SIG-M5 treated with dmso at 0.1 percent for 504 hours (cell line): ENCODE data around the gene TRAPPC1.

Experiments
- DNase-seq: peaks from one replicate; lab custom pipeline; 2025; ENCODE audit not compliant: unreplicated experiment; lab: John Stamatoyannopoulos, UW

TRAPPC1 gene

DNA sequence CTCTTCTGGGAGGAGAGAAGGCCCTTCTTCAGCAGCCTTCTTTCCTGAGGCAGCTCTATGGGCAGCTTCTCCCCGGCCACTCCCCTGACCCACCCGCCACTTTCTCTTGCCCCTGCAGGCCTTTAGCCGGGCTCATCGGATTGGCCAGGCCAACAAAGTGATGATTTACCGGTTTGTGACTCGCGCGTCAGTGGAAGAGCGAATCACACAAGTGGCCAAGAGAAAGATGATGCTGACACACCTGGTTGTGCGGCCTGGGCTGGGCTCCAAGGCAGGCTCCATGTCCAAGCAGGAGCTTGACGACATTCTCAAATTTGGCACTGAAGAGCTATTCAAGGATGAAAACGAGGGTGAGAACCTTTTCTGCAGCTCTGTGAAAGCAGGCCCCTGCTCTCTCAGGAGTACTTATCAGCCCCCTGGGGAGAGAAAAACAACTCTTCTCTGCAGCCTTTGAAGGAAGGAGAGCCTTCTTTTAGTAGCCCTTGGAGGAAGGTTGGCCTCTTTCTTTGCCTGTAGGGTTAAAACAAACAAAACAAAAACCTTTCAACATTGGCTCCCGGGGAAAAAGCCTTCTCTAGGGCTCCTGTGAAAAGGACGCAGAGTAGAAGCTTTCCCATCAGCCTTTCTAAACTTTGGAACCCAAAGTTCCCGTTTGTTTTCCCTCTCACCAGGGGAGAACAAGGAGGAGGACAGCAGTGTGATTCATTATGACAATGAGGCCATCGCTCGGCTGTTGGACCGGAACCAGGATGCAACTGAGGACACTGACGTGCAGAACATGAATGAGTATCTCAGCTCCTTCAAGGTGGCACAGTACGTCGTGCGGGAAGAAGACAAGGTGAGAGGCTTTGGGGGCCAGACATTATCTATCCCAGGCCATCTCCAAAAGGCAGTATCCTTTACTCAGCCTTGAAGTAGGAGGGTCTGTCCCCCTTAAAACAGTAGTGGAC is 28.3 kb downstream of the TRAPPC1 start:
- DNase-seq = no peak

DNA sequence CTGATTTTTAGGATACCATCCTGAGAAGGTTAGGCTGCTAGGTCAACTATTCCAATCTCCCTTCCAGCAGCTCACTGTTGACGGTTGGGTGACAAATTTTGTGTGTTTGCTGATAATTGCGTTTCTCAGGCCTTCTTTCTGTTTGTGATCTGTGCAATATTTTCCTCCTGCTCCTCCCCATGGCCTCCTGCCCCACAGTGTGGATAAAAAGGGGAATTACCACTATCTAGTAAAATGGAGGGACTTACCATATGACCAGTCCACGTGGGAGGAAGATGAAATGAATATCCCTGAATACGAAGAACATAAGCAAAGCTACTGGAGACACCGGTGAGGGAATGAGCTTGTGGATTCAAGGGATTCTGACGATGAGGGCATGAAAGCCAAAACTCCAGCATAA is 34.0 kb downstream of the TRAPPC1 start:
- no peak for DNase-seq

DNA sequence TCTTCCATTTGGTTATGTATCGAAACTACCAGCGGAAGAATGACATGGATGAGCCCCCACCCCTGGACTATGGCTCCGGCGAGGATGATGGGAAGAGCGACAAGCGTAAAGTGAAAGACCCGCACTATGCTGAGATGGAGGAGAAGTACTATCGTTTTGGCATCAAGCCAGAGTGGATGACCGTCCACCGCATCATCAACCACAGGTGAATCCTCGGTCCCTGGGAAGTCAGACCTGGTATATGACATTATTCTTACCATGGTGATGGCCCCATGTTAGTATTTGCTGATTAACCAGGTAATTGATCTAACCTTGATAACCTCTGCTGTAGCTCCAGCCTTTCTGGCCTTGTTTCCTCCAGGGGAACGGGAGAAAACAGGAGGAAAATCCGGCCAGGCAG is 34.7 kb downstream of the TRAPPC1 start:
- DNase-seq = no peak

DNA sequence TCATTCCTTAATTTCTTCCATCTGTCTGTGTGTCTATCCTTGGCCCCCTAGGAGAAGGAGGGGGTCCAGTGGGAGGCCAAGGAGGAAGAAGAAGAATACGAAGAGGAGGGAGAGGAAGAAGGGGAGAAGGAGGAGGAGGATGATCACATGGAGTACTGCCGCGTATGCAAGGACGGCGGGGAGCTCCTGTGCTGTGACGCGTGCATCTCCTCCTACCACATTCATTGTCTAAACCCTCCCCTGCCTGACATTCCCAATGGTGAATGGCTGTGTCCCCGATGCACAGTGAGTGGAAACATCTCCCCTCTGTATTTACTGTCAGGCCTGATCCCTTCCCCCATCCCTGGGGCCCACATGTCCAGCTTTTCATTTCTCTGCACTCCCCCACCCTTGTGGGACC is 36.9 kb downstream of the TRAPPC1 start:
- no peak for DNase-seq

GRCh38 chr17:7894226-7894625 is 37.5 kb downstream of the TRAPPC1 start:
- no peak for DNase-seq

GRCh38 chr17:7893187-7893880 is 38.4 kb downstream of the TRAPPC1 start:
- DNase-seq = no peak

GRCh38 chr17:7889166-7889955 is 42.4 kb downstream of the TRAPPC1 start:
- peak; percentile 31 for DNase-seq

GRCh38 chr17:7888184-7888920 is 43.4 kb downstream of the TRAPPC1 start, which contains the start of gene CHD3:
Gene CHD3, plus strand, starts transcription at chr17:7888789. Its CDS starts 212 bp downstream, at chr17:7889001.
- DNase-seq = peak; percentile 60

DNA sequence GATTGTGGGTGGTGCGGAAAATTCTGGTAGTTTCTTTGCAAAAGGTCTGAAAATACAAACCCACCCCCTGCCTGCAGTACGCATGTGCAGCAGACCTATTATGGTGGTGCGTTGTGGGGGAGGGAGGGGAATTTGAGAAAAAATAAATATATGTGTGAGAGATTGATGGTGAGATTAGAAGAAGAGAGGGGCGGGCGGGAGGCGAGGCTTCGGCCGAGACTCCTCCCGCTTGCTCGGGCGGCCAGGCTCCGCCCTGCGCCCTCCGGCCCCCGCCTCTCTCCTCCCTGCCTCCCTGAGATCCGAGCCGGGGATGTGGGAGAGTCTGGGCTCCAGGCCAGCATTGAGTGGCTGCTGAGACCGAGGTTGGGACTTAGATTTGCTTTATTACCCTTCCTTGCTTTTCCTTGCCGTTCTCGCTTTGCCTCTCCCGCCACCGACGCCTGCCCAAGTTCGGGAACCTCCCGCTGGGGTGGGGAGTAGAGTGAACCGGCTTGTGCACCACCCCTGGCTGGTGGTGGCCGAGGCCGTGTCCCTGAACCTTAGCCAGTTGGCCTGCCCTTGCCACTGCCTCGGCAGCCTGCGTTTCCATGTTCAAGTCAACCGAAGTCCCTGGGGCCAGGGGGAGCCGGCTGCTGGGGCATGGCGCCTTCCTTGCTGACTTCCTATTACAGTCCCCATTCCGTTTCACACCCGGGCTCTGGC is 44.1 kb downstream of the TRAPPC1 start:
- DNase-seq = peak; percentile 85

- DNase-seq = no peak
These were observed 44.7 kb downstream of the TRAPPC1 start for GRCh38 chr17:7887038-7887481.

- peak; percentile 62 for DNase-seq
These were observed 45.3 kb downstream of the TRAPPC1 start for GRCh38 chr17:7886227-7887037.

GRCh38 chr17:7885367-7886226 is 46.1 kb downstream of the TRAPPC1 start:
- DNase-seq = peak; percentile 23

GRCh38 chr17:7884581-7885366 is 47.0 kb downstream of the TRAPPC1 start:
- peak; percentile 6 for DNase-seq

DNA sequence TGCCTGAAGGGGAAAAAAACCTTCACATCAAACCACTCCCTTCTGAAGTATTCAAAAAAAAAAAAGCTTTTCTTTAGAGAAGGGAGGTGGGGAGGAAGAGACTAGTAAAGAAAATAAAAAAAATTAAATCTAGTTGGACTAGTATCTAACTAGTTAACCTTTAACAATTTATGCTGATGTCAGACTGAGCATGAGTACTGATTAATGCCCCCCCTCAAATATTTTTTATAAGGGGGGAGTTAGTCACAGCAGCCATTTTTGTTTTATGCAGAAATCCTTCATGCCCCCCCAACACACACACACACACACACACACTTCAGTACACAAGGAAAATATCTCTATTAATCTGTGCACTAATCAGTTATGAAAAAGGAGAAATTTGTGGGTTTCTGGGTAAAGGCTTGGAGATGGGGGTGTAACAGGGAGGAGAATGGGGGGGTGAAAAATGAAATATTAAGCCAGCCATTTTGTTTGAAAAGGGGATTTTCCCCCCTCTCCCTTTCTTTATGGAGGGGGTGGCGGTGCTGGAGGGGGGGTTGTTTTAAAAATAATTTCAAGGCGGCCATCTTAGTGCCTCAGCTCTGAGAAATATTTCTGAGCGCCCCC is 47.9 kb downstream of the TRAPPC1 start:
- peak; percentile 8 for DNase-seq

DNA sequence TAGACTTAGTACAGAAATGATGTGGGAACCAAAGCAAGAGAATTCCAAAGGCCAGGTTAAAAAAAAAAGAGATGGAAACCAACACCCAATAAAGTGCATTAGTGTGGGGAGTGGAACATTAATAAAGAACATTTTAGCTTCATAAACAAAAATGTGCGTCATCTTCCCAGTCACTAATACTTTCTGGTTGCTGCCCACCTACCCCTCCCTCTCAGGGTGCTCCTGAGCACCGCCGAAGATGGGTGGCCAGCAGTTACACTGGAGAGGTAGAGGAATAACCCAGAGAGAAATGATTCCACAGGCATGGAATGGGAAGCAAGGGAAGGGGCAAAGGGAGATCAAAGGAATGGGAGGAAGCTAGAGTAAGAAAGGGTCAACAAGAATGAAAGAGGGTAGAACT is 49.1 kb downstream of the TRAPPC1 start:
- no peak for DNase-seq

DNA sequence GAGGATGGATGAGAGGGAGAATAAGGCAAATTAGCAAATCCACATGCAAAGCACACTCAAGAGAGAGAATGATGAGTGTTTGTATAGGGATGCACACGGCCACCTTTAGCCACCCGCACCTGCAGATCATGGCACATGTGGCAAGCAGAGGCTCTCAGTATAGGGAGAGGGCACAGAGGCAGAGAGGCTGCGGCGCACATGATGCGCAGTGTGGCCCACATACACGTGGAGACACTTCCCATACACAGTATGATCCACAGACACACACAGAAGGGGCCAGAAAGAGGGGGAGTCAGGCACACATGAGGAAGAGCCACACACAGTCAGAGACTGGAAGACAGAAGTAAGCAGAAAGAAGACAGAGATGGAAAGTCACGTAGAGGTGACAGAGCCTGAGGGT is 49.7 kb downstream of the TRAPPC1 start:
- DNase-seq = no peak
